ENCODE data around the gene MYO9A. TPM values are rescaled to one million over a fixed set of nuclear protein-coding genes. Genes with fewer than 3 reads are reported as not detected.
"Not testable (repeated sequence)": the region's sequence is repeated elsewhere in the genome, so short reads cannot be mapped to it uniquely, and the experiment has no call there.

The MYO9A gene
- total RNA-seq, 4 donors from 2014 or later: 88.5 to 183 (median 115) TPM

DNA sequence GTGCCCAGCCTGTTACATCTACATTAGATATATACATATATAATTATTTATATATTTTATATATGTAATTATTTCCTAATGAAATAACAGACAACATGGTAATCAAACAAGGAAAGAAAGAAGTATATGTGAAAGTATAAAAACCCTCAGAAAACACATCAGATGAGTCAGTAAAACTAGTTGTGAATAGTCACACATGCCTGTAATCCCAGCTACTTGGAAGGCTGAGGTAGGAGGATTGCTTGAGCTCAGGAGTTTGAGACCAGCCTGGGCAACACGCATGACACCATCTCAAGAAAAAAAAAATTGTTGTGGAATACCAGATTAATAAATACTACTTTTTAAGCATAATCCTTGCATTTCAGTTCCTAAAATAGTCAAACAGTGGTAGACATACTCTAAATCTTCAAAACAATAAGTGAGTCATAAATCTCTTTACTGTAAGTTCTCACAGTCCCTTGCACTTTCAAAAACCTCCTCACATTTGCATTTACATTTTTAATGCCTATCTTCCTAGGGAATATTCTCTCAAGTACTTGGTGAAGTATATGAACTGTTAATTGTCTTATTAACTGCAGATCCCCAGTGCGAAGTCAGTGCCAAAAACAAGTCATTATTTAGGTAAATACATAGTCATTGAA, 106.5 kb downstream of the MYO9A start:
- no peak for TF ChIP-seq POLR2A (IDR thresholded peaks at IDR 0.05)
- TF ChIP-seq, protein P1, sequence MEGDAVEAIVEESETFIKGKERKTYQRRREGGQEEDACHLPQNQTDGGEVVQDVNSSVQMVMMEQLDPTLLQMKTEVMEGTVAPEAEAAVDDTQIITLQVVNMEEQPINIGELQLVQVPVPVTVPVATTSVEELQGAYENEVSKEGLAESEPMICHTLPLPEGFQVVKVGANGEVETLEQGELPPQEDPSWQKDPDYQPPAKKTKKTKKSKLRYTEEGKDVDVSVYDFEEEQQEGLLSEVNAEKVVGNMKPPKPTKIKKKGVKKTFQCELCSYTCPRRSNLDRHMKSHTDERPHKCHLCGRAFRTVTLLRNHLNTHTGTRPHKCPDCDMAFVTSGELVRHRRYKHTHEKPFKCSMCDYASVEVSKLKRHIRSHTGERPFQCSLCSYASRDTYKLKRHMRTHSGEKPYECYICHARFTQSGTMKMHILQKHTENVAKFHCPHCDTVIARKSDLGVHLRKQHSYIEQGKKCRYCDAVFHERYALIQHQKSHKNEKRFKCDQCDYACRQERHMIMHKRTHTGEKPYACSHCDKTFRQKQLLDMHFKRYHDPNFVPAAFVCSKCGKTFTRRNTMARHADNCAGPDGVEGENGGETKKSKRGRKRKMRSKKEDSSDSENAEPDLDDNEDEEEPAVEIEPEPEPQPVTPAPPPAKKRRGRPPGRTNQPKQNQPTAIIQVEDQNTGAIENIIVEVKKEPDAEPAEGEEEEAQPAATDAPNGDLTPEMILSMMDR (IDR thresholded peaks at IDR 0.05): no peak
- no peak overlapping the region for H3K27ac ChIP-seq
- H3K36me3 ChIP-seq: no peaks in the 10 kb centered on the region
- intact Hi-C loops (cut with DNase I): no loop called here
- no peaks in the 10 kb centered on the region for H3K27me3 ChIP-seq
- H3K4me3 ChIP-seq (replicated peaks in 1 of 3): no peak overlapping the region
- no peaks in the 10 kb centered on the region for H3K4me1 ChIP-seq
- 90 to 98% methylated on average over 2 of the region's 2 CpGs for WGBS, 2 donors
- no peak for DNase-seq
- H3K9me3 ChIP-seq: no peaks in the 10 kb centered on the region

DNA sequence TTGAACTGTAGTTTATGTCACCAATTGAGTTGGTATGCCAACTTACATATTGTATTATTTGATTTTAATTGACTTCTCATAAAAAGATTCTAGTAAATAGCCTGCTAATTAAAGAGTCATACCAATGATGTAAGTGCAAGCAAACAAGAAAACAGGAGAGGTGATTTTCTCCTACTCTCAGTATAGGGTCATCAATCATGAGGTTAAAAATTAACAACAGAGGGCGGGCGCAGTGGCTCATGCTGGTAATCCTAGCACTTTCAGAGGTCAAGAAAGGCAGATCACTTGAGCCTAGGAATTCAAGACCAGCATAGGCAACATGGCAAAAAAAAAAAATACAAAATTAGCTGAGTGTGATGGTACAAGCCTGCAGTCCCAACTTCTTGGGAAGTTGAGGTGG, 108.7 kb downstream of the MYO9A start:
- H3K36me3 ChIP-seq: no peaks in the 10 kb centered on the region
- H3K4me3 ChIP-seq (replicated peaks in 1 of 3): no peak overlapping the region
- intact Hi-C loops (cut with DNase I): no loop called here
- no peak for TF ChIP-seq POLR2A (IDR thresholded peaks at IDR 0.05)
- TF ChIP-seq, protein P1 (IDR thresholded peaks at IDR 0.05): no peak
- H3K27me3 ChIP-seq: no peaks in the 10 kb centered on the region
- H3K9me3 ChIP-seq: no peaks in the 10 kb centered on the region
- no peak for DNase-seq
- H3K27ac ChIP-seq: no peak overlapping the region
- 95 to 100% methylated on average over 2 of the region's 2 CpGs for WGBS, 2 donors
- H3K4me1 ChIP-seq: peaks cover 0 to 5% of the 10 kb centered on the region in 2 donors

DNA sequence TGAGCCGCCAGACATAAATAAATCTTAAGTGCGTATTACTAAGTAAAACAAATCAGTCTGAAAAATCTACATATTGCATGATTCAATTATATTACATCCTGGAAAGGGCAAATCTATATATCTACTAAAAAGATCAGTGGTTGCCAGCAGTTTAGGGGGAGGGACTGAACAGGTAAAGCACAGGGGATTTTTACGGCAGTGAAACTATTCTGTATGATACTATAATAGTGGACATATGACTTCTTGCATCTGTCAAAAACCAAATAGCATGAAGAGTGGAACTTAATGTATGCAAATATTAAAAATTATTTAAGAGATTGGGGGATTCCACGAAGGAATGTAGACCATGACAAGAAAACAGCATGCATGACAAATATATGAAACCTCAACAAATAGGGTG, 111.6 kb downstream of the MYO9A start:
- H3K36me3 ChIP-seq: no peaks in the 10 kb centered on the region
- 95 to 99% methylated on average over 4 of the region's 4 CpGs for WGBS, 2 donors
- intact Hi-C loops (cut with DNase I): no loop called here

DNA sequence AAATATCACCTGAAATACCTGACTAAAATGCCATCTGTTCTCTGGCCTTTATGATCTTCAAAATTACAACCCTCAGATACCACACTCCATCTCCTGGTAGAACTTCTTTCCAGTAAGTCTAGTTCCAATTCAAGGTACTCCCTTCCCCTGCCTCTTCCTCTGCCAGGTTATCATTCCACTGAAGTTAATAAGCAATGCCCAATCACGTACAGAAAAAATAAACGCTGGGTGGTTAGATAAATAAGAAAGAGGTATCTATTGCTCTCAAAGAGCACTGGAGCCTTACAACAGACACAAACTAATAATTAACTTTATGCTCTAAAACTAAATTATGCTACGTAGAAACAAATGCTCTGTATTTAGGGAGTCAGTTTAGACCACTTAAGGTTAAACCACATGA, 112.5 kb downstream of the MYO9A start:
- Histone ChIP-seq H3K9me3 (no peaks in the 10 kb centered on the region), H3K27me3 (no peaks in the 10 kb centered on the region), H3K4me1 (peaks cover 0 to 5% of the 10 kb centered on the region in 2 donors), H3K27ac (no peak overlapping the region), H3K36me3 (no peaks in the 10 kb centered on the region), H3K4me3 (replicated peaks in 1 of 3) (no peak overlapping the region)
- intact Hi-C loops (cut with DNase I): no loop called here
- 91 to 95% methylated on average over 3 of the region's 3 CpGs for WGBS, 2 donors
- TF ChIP-seq POLR2A (IDR thresholded peaks at IDR 0.05): no peak
- TF ChIP-seq, protein P1 (IDR thresholded peaks at IDR 0.05): no peak
- no peak for DNase-seq

More for the DNA sequence above, 111.6 kb downstream of the MYO9A start:
- Histone ChIP-seq H3K27me3 (no peaks in the 10 kb centered on the region), H3K4me1 (peaks cover 0 to 5% of the 10 kb centered on the region in 2 donors), H3K27ac (no peak overlapping the region), H3K4me3 (replicated peaks in 1 of 3) (no peak overlapping the region), H3K9me3 (no peaks in the 10 kb centered on the region)
- TF ChIP-seq, protein P1 (IDR thresholded peaks at IDR 0.05): no peak
- TF ChIP-seq POLR2A (IDR thresholded peaks at IDR 0.05): no peak
- no peak for DNase-seq

DNA sequence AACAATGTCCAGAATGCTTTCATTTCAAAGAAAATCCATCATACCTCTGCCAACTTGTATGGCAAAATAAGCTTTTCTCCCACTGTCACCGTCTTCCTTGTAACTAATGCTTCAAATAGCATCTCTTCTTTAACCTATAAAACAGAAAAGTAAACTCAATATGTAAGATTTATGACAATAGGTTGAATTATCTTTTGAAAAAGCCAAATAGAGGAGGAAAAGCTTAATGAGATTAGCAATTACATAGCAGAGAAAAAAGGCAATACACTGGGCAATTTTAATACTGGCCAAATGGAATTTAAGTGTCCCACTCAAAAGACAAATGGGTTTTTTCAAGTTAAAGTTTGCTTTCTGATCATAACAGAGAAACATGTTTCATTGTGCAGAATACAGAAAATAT, 118.1 kb downstream of the MYO9A start:
- H3K27ac ChIP-seq: no peak overlapping the region
- no peaks in the 10 kb centered on the region for H3K27me3 ChIP-seq
- H3K4me1 ChIP-seq: no peaks in the 10 kb centered on the region
- intact Hi-C loops (cut with DNase I): no loop called here
- no peaks in the 10 kb centered on the region for H3K9me3 ChIP-seq
- no peak for TF ChIP-seq POLR2A (IDR thresholded peaks at IDR 0.05)
- TF ChIP-seq, protein P1 (IDR thresholded peaks at IDR 0.05): no peak
- DNase-seq: no peak
- peaks cover 0 to 12% of the 10 kb centered on the region in 2 donors for H3K36me3 ChIP-seq
- no peak overlapping the region for H3K4me3 ChIP-seq (replicated peaks in 1 of 3)
- 87 to 96% methylated on average over 1 of the region's 1 CpG for WGBS, 2 donors

DNA sequence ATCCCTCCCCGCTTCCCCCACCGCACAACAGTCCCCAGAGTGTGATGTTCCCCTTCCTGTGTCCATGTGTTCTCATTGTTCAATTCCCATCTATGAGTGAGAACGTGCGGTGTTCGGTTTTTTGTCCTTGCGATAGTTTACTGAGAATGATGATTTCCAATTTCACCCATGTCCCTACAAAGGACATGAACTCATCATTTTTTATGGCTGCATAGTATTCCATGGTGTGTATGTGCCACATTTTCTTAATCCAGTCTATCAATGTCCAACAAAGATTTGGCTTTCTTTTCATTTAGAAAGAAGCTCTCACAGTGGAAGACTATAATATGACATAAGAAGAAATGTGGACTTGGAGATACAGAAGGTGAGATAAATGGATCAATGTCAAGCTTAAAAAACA, 119.2 kb downstream of the MYO9A start:
- H3K27ac ChIP-seq; H3K4me3 ChIP-seq (replicated peaks in 1 of 3); H3K9me3 ChIP-seq; H3K4me1 ChIP-seq; DNase-seq; H3K27me3 ChIP-seq; intact Hi-C loops (cut with DNase I): not testable (repeated sequence)
- H3K36me3 ChIP-seq: peaks cover 0 to 12% of the 10 kb centered on the region in 2 donors
- WGBS, 2 donors: 98% methylated on average over 5 of the region's 6 CpGs

All from thyroid gland (tissue), 4 donors.